Left colon (tissue), 2 donors: ENCODE data around the gene PDIA6. TPM values are rescaled to one million over a fixed set of nuclear protein-coding genes. Genes with fewer than 3 reads are reported as not detected.

ENCODE experiments used
- ATAC-seq: fragments of 200-7000 bp; cut with Tn5 transposase; one replicate; pipeline ENCODE4 v1.9.1; 2020; ENCODE audit warnings: mild to moderate bottlenecking, moderate library complexity
- DNase-seq, 2 donors: peaks; one replicate each; pipeline ENCODE4 v3.0.0-alpha.2; 2020
- intact Hi-C, 2 donors: fragments of 100-400 bp; cut with DNase I in 1 of 2; cut with micrococcal nuclease in 1 of 2; formaldehyde crosslinking; loops; one replicate each; pipeline versions ENCODE4 v1.11.2 to v1.14.0; 2022; cut with DNase I, micrococcal nuclease
- long read RNA-seq: library from polyadenylated mRNA; unstranded; transcript quantifications from one replicate; pipeline ENCODE4 v2.0.0, GENCODE V29; 2021
- total RNA-seq, 2 donors: library from RNA; stranded (reverse); fragmentation: NEBNext Ultra II Directional; extraction: Animal tissue kit (Norgen Biotek cat#: 25700); gene quantifications; one replicate each; pipeline ENCODE4 v1.2.1, GENCODE V29; 2021
- donor health status: DM: no; HTN: no; CAD: no.
- donor health status: DM: yes; HTN: yes; CAD: no.

PDIA6 gene
- total RNA-seq: 100 to 1,000 TPM; 147 to 162 TPM
- long read RNA-seq, transcript PDIA6-201 (13 exons, 2,338 nt): major isoform, 1,050 of 1,130 reads
- long read RNA-seq, partial matches to known transcripts: 33 of 1,130 reads
- long read RNA-seq, other reads (novel, unspliced or antisense): 45 of 1,130 reads

- peak; percentile 97 to 98 for DNase-seq
- intact Hi-C loops: no loop called here
Measured at GRCh38 chr2:10812362-10813162, at the start of gene PDIA6. Gene PDIA6 (minus strand): TSS chr2:10812785. CDS start chr2:10812696, 89 bp downstream.

DNA sequence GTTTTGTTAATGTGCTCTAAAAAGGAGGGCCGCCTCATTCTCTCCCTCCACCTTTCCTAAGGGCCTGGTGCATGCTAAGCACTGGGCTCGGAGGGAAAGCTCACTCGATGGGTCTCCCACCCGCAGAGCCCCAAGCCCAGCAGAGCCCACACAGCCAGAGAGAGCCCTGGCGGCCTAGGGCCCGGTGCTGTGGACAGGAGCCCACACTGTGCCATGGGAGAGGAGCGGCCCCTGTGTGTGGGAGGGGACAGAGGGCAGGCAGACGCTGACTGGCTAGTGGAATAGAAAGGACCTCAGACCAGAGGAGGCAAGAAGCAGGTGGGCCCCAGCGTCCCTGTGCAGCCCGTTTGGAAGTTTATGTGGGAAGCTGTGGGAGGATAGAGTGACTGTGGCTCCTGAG, 49.7 kb upstream of the PDIA6 start:
- intact Hi-C loops: no loop called here
- DNase-seq (peak in 1 of 2 donors; percentile 12), ATAC-seq (no peak)

More at GRCh38 chr2:10812362-10813162, at the start of gene PDIA6:
- ATAC-seq: peak; percentile 97

DNA sequence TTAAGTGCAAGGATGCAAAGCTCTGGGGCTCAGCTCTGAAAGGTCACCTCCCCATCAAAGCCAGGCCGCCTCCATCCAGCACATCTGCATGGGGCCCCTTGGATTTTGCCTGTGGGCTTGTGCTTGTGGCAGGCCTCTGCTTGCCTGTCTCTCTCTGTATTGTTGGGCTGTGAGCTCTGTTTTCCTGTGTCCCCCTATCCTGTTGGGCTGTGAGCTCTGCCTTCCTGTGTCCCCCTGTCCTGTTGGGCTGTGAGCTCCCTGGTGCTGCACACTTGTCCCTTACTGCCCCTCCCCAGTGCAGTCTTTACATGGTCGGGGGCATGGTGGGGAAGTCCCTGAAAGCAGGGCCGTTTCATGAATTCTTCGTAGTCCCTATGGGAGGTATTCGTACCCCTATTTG, 49.2 kb upstream of the PDIA6 start:
- intact Hi-C loops: no loop called here
- DNase-seq (no peak), ATAC-seq (no peak)

GRCh38 chr2:10860814-10861325, 48.3 kb upstream of the PDIA6 start:
- intact Hi-C loops: no loop called here
- no peak for DNase-seq
- ATAC-seq: peak; percentile 68

DNA sequence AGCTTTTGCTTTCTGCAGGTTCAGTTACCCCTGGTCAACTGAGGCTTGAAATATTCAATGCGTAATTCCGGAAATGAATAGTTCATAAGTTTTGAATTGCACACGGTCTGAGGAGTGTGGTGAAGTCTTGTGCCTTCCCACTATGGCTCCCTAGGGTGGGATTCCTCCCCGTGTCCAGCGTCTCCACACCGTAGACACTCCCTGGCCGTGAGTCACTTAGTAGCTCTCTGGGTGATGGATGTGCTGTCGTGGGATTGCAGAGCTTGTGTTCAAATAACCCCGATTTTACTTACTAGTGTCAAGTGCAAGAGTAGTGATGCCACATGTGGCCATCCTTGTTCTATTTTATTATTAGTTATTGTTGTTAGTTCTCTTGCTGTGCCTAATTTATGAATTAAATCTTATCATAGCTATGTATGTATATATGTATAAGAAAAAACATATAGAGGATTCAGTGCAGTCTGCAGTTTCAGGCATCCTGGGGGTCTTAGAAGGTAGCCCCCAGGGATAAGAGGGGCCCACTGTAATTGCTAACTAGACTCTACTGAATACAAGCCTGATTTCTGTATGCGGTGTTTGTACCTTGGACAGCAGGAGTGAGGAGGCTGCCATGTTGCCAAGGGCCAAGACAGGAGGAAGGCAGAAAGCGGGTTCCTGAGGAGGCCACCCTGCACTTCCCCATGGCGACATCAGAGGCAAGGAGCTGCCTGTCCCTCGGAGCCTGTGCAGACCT, 47.7 kb upstream of the PDIA6 start:
- no peak for ATAC-seq
- intact Hi-C loops: no loop called here

GRCh38 chr2:10859278-10859677, 46.7 kb upstream of the PDIA6 start:
- DNase-seq (no peak), ATAC-seq (peak; percentile 27)
- intact Hi-C loops: no loop called here

More for the DNA sequence above, 47.7 kb upstream of the PDIA6 start:
- DNase-seq: no peak

DNA sequence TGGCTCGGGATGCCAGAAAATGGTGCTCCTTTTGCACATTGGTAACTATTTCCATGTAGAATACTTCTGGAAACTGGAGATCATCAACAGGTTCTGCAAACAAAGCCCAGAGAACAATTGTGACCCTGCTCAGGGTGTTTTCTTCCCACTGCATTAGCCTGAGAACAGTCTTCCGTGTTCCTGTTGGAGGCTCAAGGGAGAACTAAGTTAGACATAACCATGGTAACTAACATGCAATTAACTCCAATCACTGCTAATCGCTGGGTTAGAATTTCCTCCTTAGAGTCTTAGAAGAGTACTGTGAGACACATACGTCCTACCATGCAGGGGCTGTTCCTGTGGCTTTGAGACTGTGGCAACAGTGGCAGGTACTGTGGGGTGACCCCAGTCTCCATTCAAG, 36.0 kb upstream of the PDIA6 start:
- DNase-seq: no peak
- ATAC-seq: no peak
- intact Hi-C loops: no loop called here

DNA sequence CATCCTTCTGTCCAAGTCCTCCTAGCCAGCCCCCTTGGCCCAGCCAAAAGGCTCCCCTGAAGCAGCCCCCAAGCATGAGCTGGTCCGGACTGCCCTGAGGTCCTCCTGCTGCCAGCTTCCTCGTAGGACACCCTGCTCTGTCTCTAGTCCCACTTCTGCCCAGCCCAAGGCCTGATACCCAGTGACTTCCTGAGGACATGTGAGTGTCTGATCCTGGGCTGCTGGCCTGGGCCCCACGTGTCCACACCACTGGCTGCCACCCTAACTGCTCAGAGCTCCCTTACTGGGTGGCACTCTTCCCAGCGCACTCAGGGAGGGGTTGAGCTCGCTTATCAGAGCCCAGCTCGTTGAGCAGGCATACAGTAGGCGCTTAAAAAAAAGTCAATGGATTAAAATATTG, 34.4 kb upstream of the PDIA6 start:
- no peak for DNase-seq
- no peak for ATAC-seq
- intact Hi-C loops: no loop called here

DNA sequence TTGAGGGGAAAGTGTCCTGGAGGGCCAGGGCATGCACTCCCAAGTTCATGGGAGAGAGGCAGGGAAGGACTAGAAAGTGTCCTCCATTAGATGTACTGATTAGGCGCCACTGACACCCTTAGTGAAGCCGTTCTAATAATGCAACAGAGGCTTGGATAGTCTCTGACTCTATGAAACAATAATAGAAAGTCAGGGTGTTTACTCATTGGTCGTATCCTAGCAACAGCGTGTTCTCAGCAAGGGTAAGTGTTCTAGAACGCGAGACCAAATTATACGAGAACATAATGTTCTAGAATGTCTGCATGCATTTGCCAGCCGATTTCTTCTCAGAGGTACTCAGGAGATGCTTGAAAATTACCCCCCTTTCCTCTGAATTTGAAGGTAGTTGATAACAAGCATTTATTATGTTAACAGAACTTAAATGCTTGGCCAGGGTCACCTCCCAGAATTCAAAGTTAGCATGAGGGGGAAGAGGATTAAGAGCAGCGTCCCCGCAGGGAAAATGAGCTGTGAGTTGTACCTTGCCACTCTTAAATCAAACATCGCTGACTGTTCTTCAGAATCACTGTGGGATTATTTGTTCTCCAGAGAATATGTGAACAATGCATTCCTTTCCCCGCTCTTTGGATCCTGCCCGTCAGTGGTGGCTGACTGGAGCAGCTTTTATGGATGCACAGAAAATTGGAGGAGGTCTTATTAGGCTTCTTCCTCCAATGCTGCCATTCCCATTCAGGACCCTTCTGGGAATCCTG, 33.7 kb upstream of the PDIA6 start:
- DNase-seq (no peak), ATAC-seq (no peak)
- intact Hi-C loops: no loop called here

DNA sequence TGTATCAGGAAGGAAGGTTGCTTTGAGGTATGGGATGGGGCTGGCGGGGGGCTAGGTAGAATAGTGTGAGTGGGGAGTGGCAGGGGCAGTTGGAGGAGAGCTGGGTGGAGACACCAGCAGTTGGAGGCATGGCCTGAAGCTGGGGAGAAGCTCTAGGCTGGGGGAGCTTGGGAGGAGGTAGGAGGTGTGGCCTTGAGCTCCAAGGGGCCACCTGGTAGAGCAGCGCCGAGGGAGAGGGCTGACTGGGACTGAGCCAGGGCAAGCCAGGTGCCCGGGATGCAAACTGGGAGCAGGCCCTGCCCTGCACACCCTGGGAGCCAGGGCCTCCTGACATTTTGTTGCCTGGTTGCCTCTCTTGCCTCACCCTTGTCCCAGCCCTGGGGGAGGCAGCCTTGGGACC, 33.1 kb upstream of the PDIA6 start:
- ATAC-seq: no peak
- intact Hi-C loops: no loop called here
- DNase-seq: no peak

DNA sequence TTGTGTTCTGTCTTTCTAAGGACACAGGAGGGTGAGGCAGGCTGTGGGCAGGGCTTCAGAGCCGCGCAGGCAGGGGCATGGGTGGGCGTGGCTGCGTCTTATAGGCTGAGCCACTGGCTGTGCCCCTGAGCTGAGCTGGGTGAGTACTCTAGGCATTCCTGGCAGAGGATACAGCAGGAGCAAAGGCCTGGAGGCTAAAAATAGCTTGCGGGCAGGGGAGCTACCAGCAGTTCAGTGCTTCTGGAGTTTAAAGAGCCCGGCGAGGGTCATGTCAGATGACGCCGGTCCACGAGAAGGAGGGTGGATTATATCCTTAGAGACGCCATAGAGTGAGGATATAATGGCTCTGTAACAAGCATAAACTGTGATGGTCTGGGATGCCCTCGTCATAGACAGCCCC, 31.5 kb upstream of the PDIA6 start:
- intact Hi-C loops: no loop called here
- ATAC-seq (peak; percentile 99), DNase-seq (peak; percentile 91 to 95)

GRCh38 chr2:10842506-10842905, 29.9 kb upstream of the PDIA6 start:
- ATAC-seq (no peak), DNase-seq (no peak)
- intact Hi-C loops: no loop called here

DNA sequence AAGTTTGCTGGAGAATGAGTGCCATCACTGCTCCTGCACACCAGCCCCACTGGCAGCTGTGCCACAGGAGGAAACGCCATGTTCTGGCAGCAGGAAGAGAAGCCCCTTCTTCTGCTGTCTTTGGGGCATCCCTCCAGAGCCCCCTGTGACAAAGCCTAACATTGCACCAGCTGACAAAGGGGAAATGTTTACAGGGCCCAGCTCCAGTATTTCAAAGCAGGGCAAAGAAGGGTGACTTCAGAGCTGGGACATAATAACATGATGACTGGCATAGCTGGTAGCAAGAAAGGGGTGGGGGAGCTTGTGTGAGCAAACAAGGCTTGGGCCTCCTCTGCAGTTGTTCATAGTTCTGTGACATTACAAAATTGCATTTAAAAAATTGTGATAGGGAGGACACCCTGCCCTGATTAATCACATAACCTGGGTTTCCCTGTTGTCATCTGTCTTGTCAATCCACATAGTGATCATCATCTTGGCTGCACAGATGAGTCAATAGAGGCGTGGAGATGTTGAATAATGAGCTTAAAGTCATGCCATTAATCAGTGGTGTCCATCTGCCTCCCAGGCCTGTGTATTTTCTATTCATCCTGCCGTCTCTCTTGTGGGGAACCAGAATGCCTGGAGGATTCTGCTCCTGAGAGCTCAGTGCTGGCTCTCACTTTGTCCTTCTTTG, 29.1 kb upstream of the PDIA6 start:
- ATAC-seq (no peak), DNase-seq (no peak)
- intact Hi-C loops: no loop called here

GRCh38 chr2:10839813-10840212, 27.2 kb upstream of the PDIA6 start:
- intact Hi-C loops: loop anchor here in 1 of 2 donors (10.0 kb wide), 1 partner anchor 75 kb away; the partner anchor contains the start of gene KCNF1
- DNase-seq: no peak
- no peak for ATAC-seq

DNA sequence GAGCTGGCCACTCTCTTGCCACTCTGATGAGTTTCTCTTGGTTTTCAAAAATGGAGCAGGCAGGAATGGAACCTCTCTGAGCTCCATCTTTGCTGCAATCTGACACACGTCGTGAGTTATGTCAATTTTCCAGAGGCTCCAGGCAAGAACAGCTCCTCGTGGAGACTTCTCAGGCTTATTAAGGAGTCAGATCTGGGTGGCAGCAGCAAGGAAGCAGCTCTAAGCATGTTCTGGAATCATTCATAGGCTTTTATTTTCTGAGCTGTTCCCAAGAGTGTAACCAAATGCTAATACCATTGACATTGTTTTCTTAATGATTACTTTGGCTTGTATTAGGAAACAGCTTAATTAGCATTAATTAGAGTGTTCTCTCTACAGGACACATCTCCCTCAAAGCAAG, 26.1 kb upstream of the PDIA6 start:
- ATAC-seq: no peak
- no peak for DNase-seq
- intact Hi-C loops: loop anchor here in 1 of 2 donors (10.0 kb wide), 1 partner anchor 76 kb away; the partner anchor contains the start of gene KCNF1

GRCh38 chr2:10837298-10838266, 25.0 kb upstream of the PDIA6 start:
- no peak for DNase-seq
- no peak for ATAC-seq
- intact Hi-C loops: loop anchor here in 1 of 2 donors (10.0 kb wide), 1 partner anchor 77 kb away; the partner anchor contains the start of gene KCNF1
